Measurements from ENCODE around the gene FPR1. TPM values are rescaled to one million over a fixed set of nuclear protein-coding genes. Genes with fewer than 3 reads are reported as not detected.
"Not testable (repeated sequence)": the region's sequence is repeated elsewhere in the genome, so short reads cannot be mapped to it uniquely, and the experiment has no call there.

FPR1 gene
- total RNA-seq, 1 donor from 2014 or later = 4.3 TPM

DNA sequence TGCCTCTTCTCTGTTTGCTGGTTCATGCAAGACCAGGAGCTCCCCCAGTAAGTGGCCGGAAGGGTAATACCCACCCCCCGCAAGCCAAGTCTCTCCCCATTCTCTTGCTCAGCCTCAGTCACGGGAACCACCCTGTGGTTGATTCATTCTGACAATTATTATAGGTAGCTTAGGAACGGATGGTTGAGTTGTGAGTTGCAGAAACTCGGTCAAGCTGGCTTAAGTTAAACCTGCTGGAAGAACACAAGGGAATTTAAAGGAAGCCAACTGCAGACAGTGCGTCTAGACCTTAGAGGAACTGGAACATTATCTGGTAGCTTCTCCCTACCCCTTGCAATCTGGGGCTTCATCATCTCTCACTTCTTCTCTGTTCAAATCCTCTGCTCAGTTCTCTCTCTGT is 8.9 kb downstream of the FPR1 start:
- ATAC-seq (no peak), DNase-seq (no peak)
- intact Hi-C loops (cut with micrococcal nuclease) = no loop called here

DNA sequence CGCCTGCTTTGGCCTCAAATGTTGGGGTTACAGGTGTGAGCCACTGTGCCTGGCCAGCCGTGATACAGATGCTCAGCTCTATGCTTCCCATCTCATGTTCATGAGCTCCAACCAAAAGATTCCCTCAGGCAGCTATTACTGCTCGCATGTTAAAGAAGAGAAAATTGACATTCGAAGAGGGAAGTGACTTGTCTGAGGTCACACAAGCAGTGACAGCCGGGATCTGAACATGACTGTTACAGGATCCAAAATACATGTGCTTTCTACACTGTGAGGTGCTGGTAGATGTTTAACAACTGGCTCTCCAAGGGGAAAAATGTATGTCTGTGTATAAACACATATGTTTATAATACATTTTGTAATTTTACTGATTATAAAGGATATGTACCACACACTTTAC is 11.3 kb downstream of the FPR1 start:
- ATAC-seq (no peak), DNase-seq (no peak)
- intact Hi-C loops (cut with micrococcal nuclease) = no loop called here

DNA sequence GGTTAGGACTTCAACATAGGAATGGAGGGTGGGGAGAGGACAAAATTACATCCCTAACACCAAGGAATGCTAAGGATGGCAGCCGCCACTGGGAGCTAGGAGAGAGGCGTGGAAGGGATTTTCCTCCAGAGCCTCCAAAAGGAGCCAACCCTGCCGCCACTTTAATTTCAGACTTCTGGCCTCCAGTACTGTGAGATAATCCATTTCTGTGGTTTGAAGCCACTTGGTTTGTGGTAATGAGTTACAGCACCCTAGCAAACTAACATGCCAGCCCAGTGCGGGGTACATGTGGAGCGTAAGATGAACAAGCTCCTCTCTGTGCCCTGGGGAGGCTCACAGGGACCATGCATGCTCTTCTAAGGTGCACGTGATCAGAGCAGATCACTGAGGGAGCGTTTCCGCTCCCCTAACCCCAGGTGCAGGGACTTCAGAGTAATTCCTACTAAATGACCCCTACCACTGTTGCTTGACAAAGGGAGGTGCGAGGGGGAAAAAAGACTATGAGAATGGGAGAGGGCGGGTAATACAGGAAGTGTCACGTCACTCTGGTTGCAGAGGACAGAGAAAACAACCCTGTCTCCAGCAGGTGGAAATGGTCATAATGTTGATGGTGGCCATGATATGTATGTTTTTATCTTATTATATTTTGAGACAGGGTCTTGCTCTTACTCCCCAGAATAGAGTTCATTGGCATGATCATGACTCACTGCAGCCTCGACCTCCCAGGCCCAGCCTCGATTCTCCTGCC is 12.0 kb downstream of the FPR1 start:
- intact Hi-C loops (cut with micrococcal nuclease) = no loop called here
- no peak for ATAC-seq
- DNase-seq = no peak

DNA sequence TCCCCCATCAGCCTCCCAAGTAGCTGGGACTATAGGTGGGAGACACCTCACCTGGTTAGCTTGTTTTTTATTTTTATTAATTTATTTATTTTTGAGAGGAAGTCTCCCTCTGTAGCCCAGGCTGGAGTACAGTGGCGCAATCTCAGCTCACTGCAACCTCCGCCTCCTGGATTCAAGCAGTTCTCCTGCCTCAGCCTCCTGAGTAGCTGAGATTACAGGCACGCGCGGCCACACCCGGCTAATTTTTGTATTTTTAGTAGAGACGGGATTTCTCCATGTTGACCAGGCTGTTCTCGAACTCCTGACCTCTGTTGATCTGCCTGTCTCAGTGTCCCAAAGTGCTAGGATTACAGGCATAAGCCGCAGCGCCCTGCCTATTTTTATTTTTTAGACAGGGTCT is 13.2 kb downstream of the FPR1 start:
- intact Hi-C loops (cut with micrococcal nuclease); DNase-seq; ATAC-seq: not testable (repeated sequence)

DNA sequence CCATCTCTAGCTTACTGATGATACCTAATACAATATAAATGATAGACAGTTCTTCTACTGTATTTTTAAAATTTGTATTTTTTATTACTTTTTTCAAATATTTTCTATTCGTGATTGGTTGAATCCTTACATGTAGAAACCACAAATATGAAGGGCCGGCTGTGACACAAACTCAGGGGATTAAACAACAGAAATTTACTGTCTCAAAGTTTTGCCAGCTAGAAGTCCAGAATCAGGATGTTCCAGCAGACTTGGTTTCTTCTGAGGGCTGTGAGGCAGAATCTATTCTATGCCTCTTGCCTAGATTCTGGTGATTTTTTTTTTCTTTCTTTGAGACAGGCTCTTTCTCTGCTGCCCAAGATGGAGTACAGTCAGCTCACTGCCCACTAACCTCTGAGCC is 13.8 kb downstream of the FPR1 start:
- ATAC-seq (no peak), DNase-seq (no peak)
- intact Hi-C loops (cut with micrococcal nuclease) = no loop called here

DNA sequence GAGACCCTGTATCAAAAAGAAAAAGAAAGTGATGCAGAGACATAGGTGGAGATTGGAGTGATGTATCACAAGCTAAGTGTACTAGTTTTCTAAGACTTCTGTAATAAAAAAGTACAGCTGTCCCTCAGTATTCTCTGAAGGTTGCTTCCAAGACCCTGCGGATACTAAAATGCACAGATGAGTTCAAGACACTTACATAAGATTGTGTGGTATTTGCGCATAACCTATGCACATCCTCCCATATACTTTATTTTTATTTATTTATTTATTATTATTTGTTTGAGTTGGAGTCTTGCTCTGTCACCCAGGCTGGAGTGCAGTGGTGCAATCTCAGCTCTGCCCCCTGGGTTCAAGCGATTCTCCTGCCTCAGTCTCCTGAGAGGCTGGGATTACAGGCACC is 14.3 kb downstream of the FPR1 start:
- intact Hi-C loops (cut with micrococcal nuclease) = no loop called here
- ATAC-seq (no peak), DNase-seq (no peak)

DNA sequence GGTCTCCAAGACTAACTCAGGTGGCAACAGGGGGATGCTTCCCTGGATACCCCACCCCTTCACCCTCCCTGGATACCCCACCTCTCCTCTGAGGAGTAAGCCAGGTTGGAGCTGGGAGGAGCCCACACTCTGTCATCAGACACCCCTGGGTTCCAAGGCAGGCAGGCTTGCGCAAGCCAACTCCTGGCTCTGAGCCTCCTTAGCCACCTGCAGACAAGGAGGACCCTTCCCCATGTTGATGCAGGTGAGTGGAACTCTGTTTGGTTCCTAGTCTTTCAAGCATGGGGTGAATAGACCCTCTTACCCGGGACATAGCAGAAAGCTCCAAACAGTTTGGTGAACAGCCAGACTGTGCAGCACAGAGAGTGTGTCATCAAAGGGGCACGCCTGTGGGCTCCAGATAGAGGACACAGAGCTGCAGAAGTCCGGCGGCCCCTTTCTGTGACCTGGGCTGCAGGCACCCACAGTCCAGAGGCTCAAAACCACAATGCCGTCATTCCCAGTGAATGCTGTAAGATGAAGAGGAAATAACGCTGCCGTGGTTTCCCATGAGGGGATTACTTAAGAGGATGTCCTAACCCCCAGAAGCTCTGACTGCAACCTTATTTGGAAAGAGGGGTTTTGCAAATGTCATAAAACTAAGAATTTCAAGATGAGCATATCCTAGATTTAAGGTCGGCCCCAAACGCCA is 15.8 kb downstream of the FPR1 start:
- intact Hi-C loops (cut with micrococcal nuclease) = no loop called here
- ATAC-seq (peak; percentile 64), DNase-seq (peak; percentile 52)

DNA sequence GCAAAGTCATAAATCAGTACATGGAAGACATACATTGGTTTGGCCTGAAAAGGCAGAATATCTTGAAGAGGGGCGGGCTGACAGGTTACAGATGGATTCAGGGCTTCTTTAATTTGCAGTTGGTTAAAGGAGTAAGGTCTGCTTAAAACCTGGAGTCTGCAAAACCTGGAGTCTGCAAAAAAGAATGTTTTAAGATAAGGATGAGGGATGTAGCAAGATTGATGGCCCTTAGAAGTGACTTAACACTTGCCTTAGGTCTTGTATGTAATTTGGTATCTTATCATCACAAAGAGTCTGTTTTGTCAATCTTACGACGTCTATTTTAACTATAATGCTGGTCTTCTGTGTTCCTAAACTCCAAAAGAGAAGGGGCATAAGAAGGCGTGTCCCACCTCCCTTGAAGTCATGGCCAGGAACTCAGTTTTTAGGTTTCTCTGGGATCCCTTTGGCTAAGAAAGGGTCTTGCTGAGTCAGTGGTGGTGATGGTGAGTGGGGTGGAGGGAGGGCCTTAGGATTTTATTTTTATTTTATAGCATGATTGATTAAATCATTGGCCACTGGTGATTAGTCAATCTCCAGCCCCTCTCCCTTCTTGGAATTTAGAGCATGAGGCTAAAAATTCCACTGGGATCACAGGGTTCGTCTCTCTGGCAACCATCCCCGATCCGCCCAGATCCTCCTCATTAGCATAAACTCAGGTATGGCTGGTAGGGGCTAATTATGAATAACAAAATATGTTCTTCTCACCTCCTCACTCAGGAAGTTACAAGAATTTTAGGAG is 17.7 kb downstream of the FPR1 start:
- ATAC-seq (no peak), DNase-seq (no peak)
- intact Hi-C loops (cut with micrococcal nuclease) = no loop called here

DNA sequence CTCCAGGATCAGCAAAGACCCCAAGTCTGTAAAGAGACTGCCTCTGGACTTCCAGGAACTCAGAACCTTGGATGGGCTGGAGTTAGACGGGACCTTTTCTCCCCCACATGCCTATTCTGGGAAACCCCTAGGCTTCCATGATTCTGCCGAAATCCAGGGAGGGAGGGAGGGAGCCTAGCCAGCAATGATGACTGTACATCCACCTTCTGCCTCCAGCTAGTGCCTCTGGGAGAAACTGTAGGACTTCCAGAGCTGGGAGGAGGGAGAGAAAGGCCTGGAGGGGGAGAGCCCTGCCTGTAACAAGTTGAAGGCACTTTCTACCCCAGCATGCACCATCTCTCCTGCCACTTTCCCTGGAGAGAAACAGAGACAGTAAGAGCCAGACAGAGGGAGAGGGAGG is 21.9 kb downstream of the FPR1 start:
- no peak for DNase-seq
- ATAC-seq = no peak
- intact Hi-C loops (cut with micrococcal nuclease) = no loop called here

DNA sequence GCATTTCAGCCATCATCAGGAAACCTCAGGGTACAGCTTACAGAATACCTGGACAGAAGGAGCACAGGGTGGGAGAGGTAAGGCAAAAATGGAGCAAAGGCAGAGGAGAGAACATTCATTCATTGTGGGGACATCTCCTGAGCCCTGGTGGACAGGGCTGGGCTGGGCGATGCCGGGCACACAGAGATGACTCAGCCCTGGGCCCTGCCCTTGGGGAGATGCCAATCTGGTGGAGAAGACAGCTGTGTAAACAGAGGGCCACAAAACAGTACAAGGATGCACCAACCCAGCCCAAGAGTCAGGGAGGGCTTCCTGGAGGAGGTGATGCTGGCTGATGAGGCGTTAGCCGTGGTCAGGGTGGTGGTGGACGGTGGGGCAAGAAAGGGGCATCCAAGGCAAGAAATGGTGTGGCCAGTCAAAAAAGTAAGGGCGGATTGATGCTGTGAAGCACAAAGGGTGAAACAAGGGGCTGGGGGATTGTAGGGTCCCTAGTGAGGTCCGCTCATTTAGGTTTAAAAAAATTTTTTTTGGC is 24.3 kb downstream of the FPR1 start:
- intact Hi-C loops (cut with micrococcal nuclease) = no loop called here
- no peak for DNase-seq
- no peak for ATAC-seq

DNA sequence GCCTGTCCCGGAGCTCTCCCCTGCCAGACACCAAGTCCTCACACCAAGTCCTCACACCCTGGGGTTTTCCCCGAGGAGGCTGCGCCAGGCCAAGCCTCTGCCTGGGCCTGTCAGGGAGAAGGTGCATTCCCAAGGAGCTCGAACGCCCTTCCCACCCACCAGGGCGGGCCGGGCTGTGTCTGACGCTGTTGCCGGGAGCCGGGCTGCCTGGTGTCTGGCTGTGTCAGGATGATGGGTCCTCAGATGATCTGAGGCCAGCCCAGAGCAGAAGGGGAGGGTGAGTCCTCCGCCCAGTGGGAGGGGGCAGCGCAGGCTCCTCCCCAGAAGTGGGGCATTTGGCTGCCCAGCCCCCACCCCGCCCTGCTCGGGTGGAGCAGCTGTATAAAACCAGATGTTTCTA is 25.6 kb downstream of the FPR1 start:
- peak; percentile 69 for DNase-seq
- ATAC-seq = peak; percentile 86
- intact Hi-C loops (cut with micrococcal nuclease) = no loop called here

DNA sequence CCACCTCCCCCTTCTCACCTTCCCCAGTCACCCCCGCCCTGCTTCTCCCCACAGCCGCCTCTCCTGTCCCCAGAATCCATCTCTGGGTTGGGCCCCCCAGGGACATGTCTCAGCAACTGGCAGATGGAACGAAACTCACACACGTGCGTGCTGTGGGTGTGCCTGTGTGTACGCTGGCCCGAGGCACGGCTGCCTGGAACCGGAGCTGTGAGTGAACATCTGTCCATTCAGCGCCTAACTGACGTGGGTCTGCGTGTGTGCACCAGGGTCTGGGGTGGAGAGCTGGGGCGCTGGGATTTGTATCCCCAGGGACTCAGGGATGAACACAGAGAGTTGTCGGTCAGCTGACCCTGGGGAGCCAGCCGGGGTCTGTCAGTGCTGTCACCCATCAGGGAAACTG is 27.1 kb downstream of the FPR1 start:
- DNase-seq = peak; percentile 56

DNA sequence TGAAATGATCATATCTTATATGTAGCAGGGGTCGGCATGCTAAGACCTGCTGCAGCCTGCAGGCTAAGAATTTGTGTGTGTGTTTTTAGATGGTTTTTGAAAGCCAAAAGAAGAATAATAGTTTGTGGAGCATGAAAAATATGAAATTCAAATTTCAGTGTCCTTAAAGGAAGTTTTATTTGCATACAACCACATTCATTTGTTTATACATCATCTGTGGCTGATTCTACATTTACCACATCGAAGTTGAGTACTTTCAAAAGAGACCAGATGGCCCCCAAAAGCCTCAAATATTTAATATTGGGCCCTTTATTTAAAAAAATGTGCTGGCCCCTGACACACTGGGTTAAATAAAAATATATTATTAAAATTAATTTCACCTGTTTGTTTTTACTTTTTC is 29.2 kb downstream of the FPR1 start:
- no peak for ATAC-seq
- intact Hi-C loops (cut with micrococcal nuclease) = no loop called here

More for the DNA sequence above, 27.1 kb downstream of the FPR1 start:
- intact Hi-C loops (cut with micrococcal nuclease) = no loop called here
- peak; percentile 44 for ATAC-seq

DNA sequence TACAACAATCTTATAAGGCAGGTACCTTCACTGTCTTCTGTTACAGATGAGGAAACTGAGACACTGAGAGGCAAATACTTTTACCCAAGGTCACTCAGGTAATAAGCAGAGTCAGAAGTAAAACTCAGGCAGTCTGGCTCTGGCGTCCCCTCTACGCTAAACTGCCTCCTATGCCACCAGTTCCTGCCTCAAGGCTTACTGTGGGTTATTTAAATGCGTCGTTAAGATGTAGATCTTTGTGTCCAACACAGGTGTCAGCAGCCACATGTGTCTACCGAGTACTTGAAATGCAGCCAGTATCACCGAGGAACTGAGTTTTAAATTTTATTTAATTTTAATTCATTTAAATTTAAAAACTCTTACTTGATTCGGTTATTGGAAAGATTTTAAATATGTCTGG is 29.8 kb downstream of the FPR1 start:
- ATAC-seq = no peak

More for the DNA sequence above, 29.2 kb downstream of the FPR1 start:
- no peak for DNase-seq

DNA sequence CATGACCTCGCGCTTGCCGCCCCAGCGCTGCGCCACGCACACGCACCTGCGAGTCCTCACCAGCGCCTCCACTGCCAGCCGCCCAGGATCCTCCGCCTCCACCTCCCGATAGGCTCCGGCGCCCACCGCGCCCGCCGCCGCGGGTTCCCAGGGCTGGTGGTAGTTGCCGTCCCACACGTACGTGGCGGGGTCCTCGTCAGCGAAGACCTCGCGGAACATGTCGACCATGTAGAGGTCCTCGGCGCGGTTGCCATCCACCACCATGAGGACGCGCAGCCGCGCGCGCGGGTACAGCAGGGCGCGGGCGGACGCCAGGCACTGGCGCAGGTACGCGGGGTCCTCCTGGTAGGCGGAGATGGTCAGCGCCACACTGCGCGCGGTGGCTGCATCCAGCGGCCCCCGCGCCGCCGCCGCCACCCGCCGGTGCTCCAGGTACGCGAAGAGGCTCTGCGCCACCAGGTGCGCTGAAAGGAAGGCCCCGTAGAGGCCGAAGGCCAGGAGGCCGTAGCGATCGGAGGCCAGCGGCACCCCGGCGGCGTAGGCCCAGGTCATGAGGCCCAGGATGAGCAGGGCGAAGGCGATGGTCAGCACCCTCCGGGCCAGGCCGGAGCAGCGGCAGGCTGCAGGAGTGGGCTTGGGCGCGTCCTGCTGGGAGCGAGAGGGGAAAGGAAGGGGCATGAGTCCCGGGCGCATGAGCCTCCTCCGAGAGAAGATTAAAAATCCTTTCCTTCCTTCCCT is 32.3 kb downstream of the FPR1 start:
- ATAC-seq = peak; percentile 15
- DNase-seq = no peak
- intact Hi-C loops (cut with micrococcal nuclease) = no loop called here

More for the DNA sequence above, 29.8 kb downstream of the FPR1 start:
- intact Hi-C loops (cut with micrococcal nuclease) = no loop called here
- no peak for DNase-seq

DNA sequence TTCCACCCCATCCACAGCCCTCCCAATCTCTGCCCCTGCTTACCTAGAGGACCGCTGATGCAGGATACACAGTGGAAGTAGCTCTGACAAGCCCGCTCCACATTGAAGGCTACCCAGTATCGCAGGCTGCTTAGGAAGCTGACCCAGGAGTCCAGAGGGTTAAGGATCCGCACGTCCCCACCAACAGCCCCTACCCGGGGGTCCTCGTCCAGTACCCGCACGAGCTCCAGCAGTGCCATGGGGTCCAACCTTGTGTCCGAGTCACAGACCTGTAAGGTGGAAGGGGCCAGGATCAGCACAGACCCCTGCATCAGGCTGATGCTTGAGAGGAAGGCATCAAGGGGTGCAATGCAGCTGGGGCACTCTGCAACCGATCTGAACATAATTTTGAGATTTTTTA is 34.8 kb downstream of the FPR1 start:
- no peak for DNase-seq
- intact Hi-C loops (cut with micrococcal nuclease) = no loop called here
- ATAC-seq = no peak

DNA sequence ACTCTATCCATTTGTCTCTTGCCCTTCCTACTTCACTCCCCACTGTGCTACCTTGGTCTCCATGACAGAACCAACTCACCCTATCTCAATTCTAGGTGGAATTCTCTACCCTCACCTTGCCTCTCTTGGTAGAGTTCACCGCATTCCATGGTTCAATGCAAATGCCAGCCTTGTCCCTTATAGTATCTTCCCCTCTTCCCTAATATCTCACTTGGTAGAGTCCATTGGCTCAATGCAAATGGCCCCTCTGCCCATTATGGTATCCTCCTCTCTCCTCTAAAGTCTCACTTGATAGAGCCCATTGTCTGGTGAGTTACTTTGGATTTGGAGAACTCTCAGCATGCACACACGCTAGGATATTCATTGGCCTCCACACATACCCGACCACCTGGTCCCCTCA is 35.8 kb downstream of the FPR1 start:
- DNase-seq (no peak), ATAC-seq (no peak)
- intact Hi-C loops (cut with micrococcal nuclease) = no loop called here

DNA sequence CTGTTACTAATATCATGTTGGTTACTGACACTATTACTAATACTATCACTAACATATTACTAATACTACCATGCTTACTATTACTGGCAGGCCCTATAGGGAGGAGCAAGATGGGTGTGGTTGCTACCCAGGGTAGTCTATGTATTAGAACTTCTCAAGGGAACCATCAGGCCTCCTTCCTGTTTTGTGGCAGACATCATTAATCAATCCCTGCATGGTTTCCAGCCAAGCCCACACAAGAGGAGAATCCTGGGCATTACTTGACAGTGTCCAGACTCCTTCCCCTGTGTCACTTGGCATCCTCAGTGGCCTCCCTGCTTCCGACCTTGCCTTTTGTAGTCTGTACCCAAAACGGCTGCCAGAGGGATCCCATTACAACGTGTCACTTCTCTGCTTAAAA is 36.8 kb downstream of the FPR1 start:
- ATAC-seq (no peak), DNase-seq (no peak)
- intact Hi-C loops (cut with micrococcal nuclease) = no loop called here
